Fibroblast of lung (primary cell): ENCODE data around the gene DAZAP1. TPM values are rescaled to one million over a fixed set of nuclear protein-coding genes. Genes with fewer than 3 reads are reported as not detected.

ENCODE experiments used
- DNase-seq, 2 donors: peaks; one replicate each; pipeline versions ENCODE4 v3.0.0 to v3.0.0-alpha.2; 2010; ENCODE audit warnings: low read depth in 2 of 2
- H2AFZ ChIP-seq: 2 replicates; pipeline ENCODE4 v1.5.1; 2012; ENCODE audit warnings: low read length, control low read depth, inconsistent platforms
- H3K27ac ChIP-seq: 2 replicates; pipeline ENCODE4 v1.5.1; 2011; ENCODE audit warnings: low read length, control low read depth; ENCODE audit not compliant: insufficient read depth
- H3K27me3 ChIP-seq: 2 replicates; pipeline ENCODE4 v1.5.1; 2011; ENCODE audit warnings: mild to moderate bottlenecking, low read length; ENCODE audit not compliant: control insufficient read depth, insufficient read depth
- H3K36me3 ChIP-seq: 2 replicates; pipeline ENCODE4 v1.5.1; 2011; ENCODE audit warnings: low read length; ENCODE audit not compliant: control insufficient read depth, insufficient read depth
- H3K4me1 ChIP-seq: 2 replicates; pipeline ENCODE4 v1.5.1; 2011; ENCODE audit warnings: low read length; ENCODE audit not compliant: control insufficient read depth, insufficient read depth; ENCODE audit errors: extremely low read depth
- H3K4me2 ChIP-seq: 2 replicates; pipeline ENCODE4 v1.5.1; 2011; ENCODE audit warnings: low read length, control low read depth; ENCODE audit not compliant: insufficient read depth; ENCODE audit errors: extremely low read depth
- H3K4me3 ChIP-seq, 4 experiments: fragments of 200-600 bp in 1 of 4; sonication (generic) in 1 of 4; replicated peaks in 1 of 4; 2 replicates each; pipeline ENCODE4 v1.5.1; 2011 to 2016; ENCODE audit warnings: low read length in 4 of 4, low read depth in 3 of 4, mild to moderate bottlenecking in 3 of 4, control low read depth in 2 of 4, inconsistent platforms in 1 of 4, mixed read lengths in 1 of 4; ENCODE audit not compliant: insufficient read depth in 1 of 4; ENCODE audit errors: control extremely low read depth in 1 of 4
- H3K79me2 ChIP-seq: 2 replicates; pipeline ENCODE4 v1.5.1; 2012; ENCODE audit warnings: mild to moderate bottlenecking, low read length, inconsistent platforms; ENCODE audit not compliant: control insufficient read depth, insufficient read depth
- H3K9ac ChIP-seq: 2 replicates; pipeline ENCODE4 v1.5.1; 2011; ENCODE audit warnings: mild to moderate bottlenecking, low read length, control low read depth; ENCODE audit not compliant: insufficient read depth
- H3K9me3 ChIP-seq: 2 replicates; pipeline ENCODE4 v1.5.1; 2012; ENCODE audit warnings: low read depth, low read length; ENCODE audit not compliant: control insufficient read depth, insufficient read depth
- H4K20me1 ChIP-seq: 2 replicates; pipeline ENCODE4 v1.5.1; 2011; ENCODE audit warnings: low read length; ENCODE audit not compliant: control insufficient read depth, insufficient read depth; ENCODE audit errors: extremely low read depth
- CTCF ChIP-seq, 2 donors: IDR thresholded peaks in 1 of 2; conservative IDR thresholded peaks in 1 of 2; 1 replicate in 1 of 2; 2 replicates in 1 of 2; pipeline ENCODE4 v1.5.1; 2011 to 2012; ENCODE audit warnings: low read length in 2 of 2, control low read depth in 1 of 2, inconsistent platforms in 1 of 2, low read depth in 1 of 2, mild to moderate bottlenecking in 1 of 2
- EZH2 ChIP-seq: IDR thresholded peaks from 2 replicates; pipeline ENCODE4 v1.5.1; 2012; ENCODE audit warnings: low read length, control low read depth, mild to moderate bottlenecking; ENCODE audit errors: missing control alignments
- polyA plus RNA-seq, 2 donors: library from polyadenylated mRNA; depleted of rRNA in 1 of 2; stranded (reverse) in 1 of 2; unstranded in 1 of 2; fragments of >200 nt; gene quantifications; 2 replicates each; pipeline ENCODE4 v1.2.1, GENCODE V29; 2011 to 2012; ENCODE audit warnings: missing spikeins in 1 of 2
- total RNA-seq: library from RNA; depleted of rRNA; stranded (reverse); fragments of >200 nt; gene quantifications from 2 replicates; pipeline ENCODE4 v1.2.1, GENCODE V29; 2014

DAZAP1 gene
- total and polyA plus RNA-seq, 2 donors (not counting 1 experiment from before 2014, with no cell fraction given), result 44.6 to 49.5 TPM

- Histone ChIP-seq H3K9ac (no peak overlapping the region), H3K4me3 (no peak overlapping the region), H3K27me3 (peaks cover 38% of the 10 kb centered on the region), H3K27ac (no peak overlapping the region), H2AFZ (no peak overlapping the region), H3K9me3 (no peaks in the 10 kb centered on the region), H3K4me2 (no peak overlapping the region), H3K4me1 (peaks cover 3% of the 10 kb centered on the region), H3K79me2 (no peaks in the 10 kb centered on the region), H3K36me3 (no peaks in the 10 kb centered on the region), H4K20me1 (no peaks in the 10 kb centered on the region)
- TF ChIP-seq CTCF (conservative IDR thresholded peaks at IDR 0.05 in 1 of 2, IDR thresholded peaks at IDR 0.05 in 1 of 2; ENCODE audit: low read depth in 1 of 2, low read length in 2 of 2), result no peak
- TF ChIP-seq EZH2, result peak; percentile 85
- DNase-seq, result no peak
Measured at GRCh38 chr19:1466461-1467214, 59.3 kb downstream of the DAZAP1 start.

- H3K27me3 ChIP-seq, result peaks cover 43% of the 10 kb centered on the region
- no peak for DNase-seq
- H4K20me1 ChIP-seq, result no peaks in the 10 kb centered on the region
Measured at GRCh38 chr19:1467215-1467489, 59.8 kb downstream of the DAZAP1 start.

More at GRCh38 chr19:1467215-1467489, 59.8 kb downstream of the DAZAP1 start:
- TF ChIP-seq EZH2 (no peak), CTCF (conservative IDR thresholded peaks at IDR 0.05 in 1 of 2, IDR thresholded peaks at IDR 0.05 in 1 of 2; ENCODE audit: low read depth in 1 of 2, low read length in 2 of 2) (no peak)
- Histone ChIP-seq H3K4me1 (peaks cover 3% of the 10 kb centered on the region), H3K9me3 (no peaks in the 10 kb centered on the region), H3K79me2 (no peaks in the 10 kb centered on the region), H2AFZ (no peak overlapping the region), H3K4me2 (no peak overlapping the region), H3K9ac (no peak overlapping the region), H3K36me3 (no peaks in the 10 kb centered on the region), H3K4me3 (no peak overlapping the region), H3K27ac (no peak overlapping the region)
